Heart left ventricle (tissue), 16 donors: ENCODE data around the gene ACKR2. TPM values are rescaled to one million over a fixed set of nuclear protein-coding genes. Genes with fewer than 3 reads are reported as not detected.

Experiments
- ATAC-seq, 4 donors: fragments of 200-7000 bp; cut with Tn5 transposase; one replicate each; pipeline ENCODE4 v1.9.1; 2020 to 2022; ENCODE audit warnings: moderate library complexity in 4 of 4, mild to moderate bottlenecking in 3 of 4, moderate number of reproducible peaks in 1 of 4
- DNase-seq, 5 donors: peaks; one replicate each; pipeline ENCODE4 v3.0.0-alpha.2; 2020
- H3K27ac ChIP-seq, 12 donors: fragments of 200-600 bp; sonication (generic) in 4 of 12; one replicate each; pipeline versions ENCODE4 v1.5.0 to v1.8.0; 2016 to 2022; ENCODE audit warnings: mild to moderate bottlenecking in 2 of 12
- H3K27me3 ChIP-seq, 9 donors: fragments of 200-600 bp; sonication (generic) in 2 of 9; one replicate each; pipeline versions ENCODE4 v1.5.1 to v1.8.0; 2016 to 2022; ENCODE audit warnings: mild to moderate bottlenecking in 3 of 9
- H3K36me3 ChIP-seq, 9 donors: fragments of 200-600 bp; sonication (generic) in 2 of 9; one replicate each; pipeline versions ENCODE4 v1.5.0 to v1.8.0; 2018 to 2022; ENCODE audit warnings: mild to moderate bottlenecking in 2 of 9
- H3K4me1 ChIP-seq, 12 donors: fragments of 200-600 bp; sonication (generic) in 4 of 12; one replicate each; pipeline versions ENCODE4 v1.5.0 to v1.8.0; 2016 to 2022; ENCODE audit warnings: mild to moderate bottlenecking in 3 of 12
- H3K4me3 ChIP-seq, 12 donors: fragments of 200-600 bp; sonication (generic) in 4 of 12; one replicate each; pipeline versions ENCODE4 v1.5.0 to v1.8.0; 2017 to 2022; ENCODE audit warnings: mild to moderate bottlenecking in 9 of 12, moderate library complexity in 4 of 12
- H3K9me3 ChIP-seq, 12 donors: fragments of 200-600 bp; sonication (generic) in 4 of 12; one replicate each; pipeline versions ENCODE4 v1.5.0 to v1.8.0; 2016 to 2022; ENCODE audit warnings: mild to moderate bottlenecking in 1 of 12
- POLR2A ChIP-seq, 2 donors: fragments of 450-650 bp; IDR thresholded peaks; one replicate each; pipeline ENCODE4 v1.6.1; 2017; ENCODE audit warnings: antibody characterized with exemption in 2 of 2, mild to moderate bottlenecking in 2 of 2, moderate library complexity in 2 of 2
- WGBS, 4 donors: extraction: QIAGEN DNeasy Blood & Tissue Kit in 2 of 4; methylation state at CpG; one replicate each; pipeline versions ENCODE4 v1.1.5 to v1.1.7; 2013 to 2018; 5-methylcytosine and 5-hydroxymethylcytosine counted together
- intact Hi-C, 10 donors: fragments of 100-400 bp; cut with DNase I; formaldehyde crosslinking; loops; one replicate each; pipeline versions ENCODE4 v1.11.1 to v1.14.2; 2022
- polyA plus RNA-seq, 2 donors: library from polyadenylated mRNA; stranded (reverse); fragments of 200-250 nt; gene quantifications; one replicate each; pipeline ENCODE4 v1.2.3, GENCODE V29; 2013
- total RNA-seq, 9 donors: library from RNA; depleted of rRNA in 2 of 9; stranded (reverse); fragments of >200 nt in 2 of 9; fragmentation: NEBNext Ultra II Directional in 3 of 9; extraction: Animal tissue kit (Norgen Biotek cat#: 25700) in 3 of 9; gene quantifications; one replicate each; pipeline versions ENCODE4 v1.1.0 to v1.2.4, GENCODE V29; 2016 to 2023
- TF ChIP-seq, protein P1 (sequence below), 12 donors: fragments of 200-600 bp; sonication (generic) in 4 of 12; IDR thresholded peaks; one replicate each; pipeline versions ENCODE4 v1.5.0 to v1.8.0; 2018 to 2022; ENCODE audit warnings: antibody characterized with exemption in 12 of 12, mild to moderate bottlenecking in 5 of 12
- donor health status: ischemic (EF 13 %, LVEDD 7.1; RV severe dilation, severe dysfunction).
- donor health status: healthy with polysubstance abuse.
- donor health status: DM: no; HTN: yes; CAD: no.
- donor health status: DM: no; HTN: no; CAD: no.
- donor health status: ischemic (EF 25% LVEDD 6.9; RV normal size, moderate dysfunction).
- donor health status: ischemic (EF 25% LVEDD 5.7; RV mildly dilated, moderate dysfunction).
- donor health status: healthy.
- donor health status: DM: yes; HTN: yes; CAD: no.
- donor health status: ischemic (EF 35%, LVEDD 5.7; RV mildly dilated, moderate dysfunction).
- donor health status: nonischemic (EF 11% LVEDD 7.7; RV severe dilation, severe dysfunction).
- donor health status: DM: yes; HTN: yes; CAD: no.
- donor health status: PGD.
- donor health status: ischemic (EF 29% LVEDD 5.4; RV normal size, mild dysfunction).
- donor health status: nonischemic (EF 23%, LVEDD 6.1; RV moderate dilation, normal function).

The ACKR2 gene
- total and polyA plus RNA-seq, 11 donors, result 0.22 to 3.1 (median 0.65) TPM

DNA sequence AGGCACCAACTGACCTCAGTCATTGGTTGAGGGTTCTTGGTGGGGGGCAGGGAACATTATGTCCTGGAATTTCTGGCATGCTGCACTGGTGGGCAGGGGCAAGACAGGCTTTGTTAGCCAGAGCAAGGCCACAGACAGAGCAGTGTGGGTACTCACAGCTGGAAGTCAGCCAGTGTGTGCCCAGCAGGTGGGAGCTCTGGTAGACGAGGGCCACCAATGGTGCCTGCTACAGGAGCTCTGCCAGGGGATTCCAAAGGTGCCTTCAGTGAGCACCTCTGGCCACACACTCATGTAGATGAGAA, 35.1 kb downstream of the ACKR2 start:
- peaks cover 0 to 43% (median 25%) of the 10 kb centered on the region in 12 donors for H3K4me1 ChIP-seq
- WGBS, 4 donors, result 73 to 89% (median 85%) methylated on average over 1 of the region's 1 CpG

DNA sequence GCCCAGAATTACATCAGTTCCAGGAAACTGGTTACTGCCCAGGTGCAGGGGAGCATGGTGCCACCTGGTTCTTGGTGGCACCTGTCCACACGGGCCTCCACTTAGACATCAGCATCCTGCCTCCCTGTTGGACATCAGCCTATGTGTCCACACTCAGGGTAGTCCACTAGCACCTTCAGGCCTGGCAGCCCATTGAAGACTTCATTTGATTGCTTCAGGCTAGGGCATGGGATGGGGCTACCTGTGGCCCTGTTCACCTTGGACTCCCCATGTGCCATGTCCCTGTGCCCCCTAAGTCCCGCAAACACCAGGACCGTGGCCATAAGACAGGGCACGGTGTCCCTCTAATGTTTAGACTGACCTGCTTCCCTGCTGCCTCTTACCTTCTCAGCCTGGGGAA, 35.6 kb downstream of the ACKR2 start:
- Histone ChIP-seq H3K27ac (peak overlapping the region in 5 of 12 donors; percentile 7 to 80 (median 36)), H3K4me3 (no peak overlapping the region), H3K4me1 (peaks cover 0 to 43% (median 23%) of the 10 kb centered on the region in 12 donors), H3K27me3 (no peaks in the 10 kb centered on the region), H3K36me3 (no peaks in the 10 kb centered on the region), H3K9me3 (no peaks in the 10 kb centered on the region)
- DNase-seq, result no peak
- 67 to 100% (median 91%) methylated on average over 3 to 4 of the region's 4 CpGs for WGBS, 4 donors
- TF ChIP-seq POLR2A (IDR thresholded peaks at IDR 0.05), result no peak
- TF ChIP-seq, protein P1, sequence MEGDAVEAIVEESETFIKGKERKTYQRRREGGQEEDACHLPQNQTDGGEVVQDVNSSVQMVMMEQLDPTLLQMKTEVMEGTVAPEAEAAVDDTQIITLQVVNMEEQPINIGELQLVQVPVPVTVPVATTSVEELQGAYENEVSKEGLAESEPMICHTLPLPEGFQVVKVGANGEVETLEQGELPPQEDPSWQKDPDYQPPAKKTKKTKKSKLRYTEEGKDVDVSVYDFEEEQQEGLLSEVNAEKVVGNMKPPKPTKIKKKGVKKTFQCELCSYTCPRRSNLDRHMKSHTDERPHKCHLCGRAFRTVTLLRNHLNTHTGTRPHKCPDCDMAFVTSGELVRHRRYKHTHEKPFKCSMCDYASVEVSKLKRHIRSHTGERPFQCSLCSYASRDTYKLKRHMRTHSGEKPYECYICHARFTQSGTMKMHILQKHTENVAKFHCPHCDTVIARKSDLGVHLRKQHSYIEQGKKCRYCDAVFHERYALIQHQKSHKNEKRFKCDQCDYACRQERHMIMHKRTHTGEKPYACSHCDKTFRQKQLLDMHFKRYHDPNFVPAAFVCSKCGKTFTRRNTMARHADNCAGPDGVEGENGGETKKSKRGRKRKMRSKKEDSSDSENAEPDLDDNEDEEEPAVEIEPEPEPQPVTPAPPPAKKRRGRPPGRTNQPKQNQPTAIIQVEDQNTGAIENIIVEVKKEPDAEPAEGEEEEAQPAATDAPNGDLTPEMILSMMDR (IDR thresholded peaks at IDR 0.05), result no peak
- intact Hi-C loops, result loop anchor here in 3 of 10 donors (5.0 kb wide), 3 partner anchors 32 to 68 kb away; partner anchors contain the start of gene CYP8B1 (in 1 of the 3)
- no peak for ATAC-seq

More for the DNA sequence above, 35.1 kb downstream of the ACKR2 start:
- Histone ChIP-seq H3K27ac (peak overlapping the region in 5 of 12 donors; percentile 2 to 80 (median 36)), H3K4me3 (no peak overlapping the region), H3K9me3 (no peaks in the 10 kb centered on the region), H3K36me3 (no peaks in the 10 kb centered on the region), H3K27me3 (no peaks in the 10 kb centered on the region)
- TF ChIP-seq POLR2A (IDR thresholded peaks at IDR 0.05), result no peak
- TF ChIP-seq, protein P1 (IDR thresholded peaks at IDR 0.05), result no peak
- ATAC-seq (no peak), DNase-seq (no peak)
- intact Hi-C loops, result loop anchor here in 3 of 10 donors (5.0 kb wide), 3 partner anchors 33 to 67 kb away; partner anchors contain the start of gene CYP8B1 (in 1 of the 3)

DNA sequence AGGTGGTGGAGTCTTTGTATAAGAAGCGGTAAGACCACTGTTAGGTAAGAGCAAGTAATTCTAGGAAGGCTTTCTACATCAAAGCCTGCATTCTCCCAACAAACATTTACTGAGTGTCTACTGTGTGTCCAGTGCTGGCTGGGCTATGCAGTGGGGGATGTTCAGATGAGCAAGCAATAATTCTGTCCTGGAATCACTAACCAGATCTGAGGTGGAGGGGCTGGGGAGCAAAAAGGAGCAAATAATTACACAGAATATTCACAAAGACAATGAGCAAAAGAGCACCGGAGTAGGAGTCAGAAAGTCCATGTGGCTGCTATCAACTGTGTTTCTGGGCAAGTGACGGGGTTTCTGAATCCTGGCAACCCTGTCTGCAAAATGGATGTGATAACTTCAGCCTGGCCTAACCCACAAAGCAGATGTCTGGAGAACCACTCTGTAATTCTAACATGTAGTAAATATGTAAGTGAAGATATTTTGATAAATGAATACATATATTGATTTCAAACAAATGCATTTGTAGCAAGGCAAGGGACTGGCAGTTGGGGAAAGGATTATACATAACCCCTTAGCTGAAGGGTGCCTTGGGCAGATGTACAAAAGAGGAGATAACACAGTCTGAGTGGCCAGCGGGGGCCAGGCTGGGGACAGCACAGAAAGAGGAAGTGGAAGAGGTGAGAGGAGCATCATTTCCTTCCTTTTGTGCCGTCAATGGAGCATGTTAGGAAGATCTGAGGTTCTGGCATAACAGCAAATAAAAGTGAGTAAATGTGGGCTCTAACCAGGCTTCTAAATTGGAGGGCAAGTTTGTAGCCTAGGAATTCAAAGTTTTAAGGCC, 37.7 kb downstream of the ACKR2 start:
- DNase-seq (peak in 3 of 5 donors; percentile 37 to 44 (median 39)), ATAC-seq (peak; percentile 2 to 64 (median 34))
- Histone ChIP-seq H3K9me3 (no peaks in the 10 kb centered on the region), H3K4me1 (peaks cover 0 to 57% (median 24%) of the 10 kb centered on the region in 12 donors), H3K36me3 (no peaks in the 10 kb centered on the region), H3K27ac (peak overlapping the region in 9 of 12 donors; percentile 1 to 80 (median 36)), H3K27me3 (no peaks in the 10 kb centered on the region), H3K4me3 (no peak overlapping the region)
- 39 to 51% (median 43%) methylated on average over 5 of the region's 5 CpGs for WGBS, 4 donors
- no peak for TF ChIP-seq POLR2A (IDR thresholded peaks at IDR 0.05)
- TF ChIP-seq, protein P1 (IDR thresholded peaks at IDR 0.05), result no peak
- intact Hi-C loops, result no loop called here

DNA sequence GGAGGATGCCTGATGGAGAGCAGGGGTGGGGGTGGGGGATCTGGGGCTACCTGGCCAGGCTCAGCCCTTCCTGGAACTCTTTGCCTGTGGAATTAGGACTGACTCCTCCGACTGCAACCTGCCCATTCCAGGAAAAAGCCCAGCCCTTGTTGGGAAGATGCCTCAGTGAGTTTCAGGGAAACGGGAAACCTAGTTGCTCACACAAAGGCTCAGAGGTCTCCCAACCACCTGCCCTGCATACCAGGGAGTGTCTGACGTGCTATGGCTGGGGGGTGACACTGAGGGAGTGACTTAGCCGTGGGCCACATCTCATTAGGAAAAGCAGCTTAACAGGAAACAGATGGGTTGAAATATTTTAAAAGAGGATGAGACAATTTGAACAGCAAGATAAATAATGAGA, 38.5 kb downstream of the ACKR2 start:
- peaks cover 0 to 57% (median 24%) of the 10 kb centered on the region in 12 donors for H3K4me1 ChIP-seq

More for the DNA sequence above, 38.5 kb downstream of the ACKR2 start:
- 60 to 77% (median 68%) methylated on average over 4 of the region's 4 CpGs for WGBS, 4 donors
- TF ChIP-seq, protein P1 (IDR thresholded peaks at IDR 0.05), result no peak
- TF ChIP-seq POLR2A (IDR thresholded peaks at IDR 0.05), result no peak
- H3K4me3 ChIP-seq, result no peak overlapping the region
- H3K27ac ChIP-seq, result peak overlapping the region in 4 of 12 donors; percentile 36 to 80 (median 59)
- intact Hi-C loops, result no loop called here
- no peaks in the 10 kb centered on the region for H3K9me3 ChIP-seq
- no peak for DNase-seq
- no peaks in the 10 kb centered on the region for H3K27me3 ChIP-seq
- no peaks in the 10 kb centered on the region for H3K36me3 ChIP-seq
- ATAC-seq, result no peak
